Neural progenitor cell (in vitro differentiated cells): ENCODE measurements around the gene THRB. TPM values are rescaled to one million over a fixed set of nuclear protein-coding genes. Genes with fewer than 3 reads are reported as not detected.

Experiments used
- DNase-seq: peaks from one replicate; pipeline ENCODE4 v3.0.0-alpha.2; 2016; ENCODE audit warnings: low spot score
- H2AFZ ChIP-seq: fragments of 200-600 bp; sonication (generic); replicated peaks from 2 replicates; pipeline ENCODE4 v1.6.1; 2016; ENCODE audit warnings: antibody characterized with exemption
- H3F3A ChIP-seq: fragments of 200-600 bp; sonication (generic); 2 replicates; pipeline ENCODE4 v1.6.1; 2016; ENCODE audit warnings: antibody characterized with exemption, low read depth
- H3K27ac ChIP-seq: fragments of 200-600 bp; sonication (generic); 2 replicates; pipeline ENCODE4 v1.5.1; 2016; ENCODE audit warnings: mild to moderate bottlenecking
- H3K27me3 ChIP-seq: fragments of 200-600 bp; sonication (generic); 2 replicates; pipeline ENCODE4 v1.6.1; 2016; ENCODE audit warnings: mild to moderate bottlenecking, moderate library complexity
- H3K36me3 ChIP-seq: fragments of 200-600 bp; sonication (generic); 2 replicates; pipeline ENCODE4 v1.5.1; 2016
- H3K4me1 ChIP-seq: fragments of 200-600 bp; sonication (generic); 2 replicates; pipeline ENCODE4 v1.6.1; 2016; ENCODE audit warnings: mixed run types
- H3K4me2 ChIP-seq: fragments of 200-600 bp; sonication (generic); 2 replicates; pipeline ENCODE4 v1.6.1; 2016
- H3K4me3 ChIP-seq: fragments of 200-600 bp; sonication (generic); 2 replicates; pipeline ENCODE4 v1.5.1; 2016
- H3K79me2 ChIP-seq: fragments of 200-600 bp; sonication (generic); 2 replicates; pipeline ENCODE4 v1.6.1; 2016; ENCODE audit warnings: low read depth
- H3K9ac ChIP-seq: fragments of 200-600 bp; sonication (generic); 2 replicates; pipeline ENCODE4 v1.6.1; 2016
- H3K9me3 ChIP-seq: fragments of 200-600 bp; sonication (generic); 2 replicates; pipeline ENCODE4 v1.5.1; 2016; ENCODE audit warnings: low read depth
- H4K20me1 ChIP-seq: fragments of 200-600 bp; sonication (generic); 2 replicates; pipeline ENCODE4 v1.6.1; 2016; ENCODE audit warnings: low read depth
- H3K27ac Mint-ChIP-seq: 3 replicates; pipeline ENCODE4 v1.8.0; 2021; ENCODE audit warnings: mixed read lengths
- H3K27me3 Mint-ChIP-seq: 2 replicates; pipeline ENCODE4 v1.8.0; 2022; ENCODE audit warnings: low read depth, mild to moderate bottlenecking, inconsistent platforms, moderate library complexity, mixed read lengths; ENCODE audit not compliant: insufficient read depth
- H3K36me3 Mint-ChIP-seq: 3 replicates; pipeline ENCODE4 v1.8.0; 2021; ENCODE audit warnings: mixed read lengths
- H3K4me1 Mint-ChIP-seq: 3 replicates; pipeline ENCODE4 v1.8.0; 2021; ENCODE audit warnings: mixed read lengths
- H3K4me3 Mint-ChIP-seq: 3 replicates; pipeline ENCODE4 v1.8.0; 2021; ENCODE audit warnings: mild to moderate bottlenecking, moderate library complexity, mixed read lengths
- H3K9me3 Mint-ChIP-seq: 3 replicates; pipeline ENCODE4 v1.8.0; 2020; ENCODE audit warnings: mixed read lengths
- EZH2 ChIP-seq: fragments of 200-600 bp; sonication (generic); IDR thresholded peaks from 2 replicates; pipeline ENCODE4 v1.6.1; 2017; ENCODE audit warnings: antibody characterized with exemption, mild to moderate bottlenecking, moderate library complexity
- EZH2phosphoT487 ChIP-seq: fragments of 200-600 bp; sonication (generic); IDR thresholded peaks from 2 replicates; pipeline ENCODE4 v1.6.1; 2017; ENCODE audit warnings: antibody characterized with exemption
- total RNA-seq: library from RNA; depleted of rRNA; stranded (reverse); fragments of >200 nt; gene quantifications from 2 replicates; pipeline ENCODE4 v1.2.3, GENCODE V29; 2015; ENCODE audit warnings: low replicate concordance
- TF ChIP-seq, protein P1 (sequence below): fragments of 200-600 bp; sonication (generic); IDR thresholded peaks from 2 replicates; pipeline ENCODE4 v1.5.1; 2017; ENCODE audit warnings: antibody characterized with exemption, mild to moderate bottlenecking

Gene THRB
- total RNA-seq, 1 donor from 2014 or later = 1.2 TPM

DNA sequence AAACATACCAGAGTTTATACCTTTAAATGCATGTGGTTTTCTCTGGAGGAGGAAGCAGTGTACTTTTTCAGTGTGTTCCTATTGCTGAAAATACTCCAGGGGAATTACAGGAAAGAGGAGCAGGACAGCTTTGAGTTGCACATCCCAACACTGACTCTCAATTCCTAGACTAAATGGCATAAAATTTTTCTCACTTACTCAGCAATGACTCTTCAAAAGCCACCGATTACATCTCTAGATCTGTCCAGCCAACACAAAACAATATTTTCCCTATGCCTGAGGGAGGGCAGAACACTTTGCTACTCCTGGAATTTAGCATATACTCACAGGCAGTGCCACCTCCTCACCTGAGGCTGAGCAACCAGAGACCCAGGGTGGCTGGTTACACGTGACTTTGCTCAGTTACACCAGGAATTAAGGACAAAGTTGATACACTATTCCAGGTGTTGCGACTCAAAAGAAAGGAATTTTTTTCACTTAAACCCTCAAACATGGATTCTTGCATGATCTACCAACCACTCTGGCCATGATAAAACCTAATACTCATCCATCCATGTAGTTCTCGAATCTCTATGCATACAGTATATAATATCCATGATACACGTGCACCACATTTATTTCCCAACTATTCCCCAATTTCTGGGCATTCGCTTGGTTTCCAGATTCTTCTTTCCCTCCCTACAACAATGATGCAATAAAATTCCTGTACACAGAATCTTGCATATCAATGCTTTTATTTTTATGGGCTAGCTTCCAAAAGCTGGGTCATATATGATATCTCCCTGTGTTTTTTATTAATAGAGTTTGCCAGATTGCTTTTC lies 194.6 kb downstream of the THRB start:
- Histone ChIP-seq H2AFZ (no peak overlapping the region), H3K27me3 (no peaks in the 10 kb centered on the region), H3K79me2 (no peaks in the 10 kb centered on the region), H3K4me1 (no peaks in the 10 kb centered on the region), H3K9me3 (no peaks in the 10 kb centered on the region), H3K4me2 (no peak overlapping the region), H3F3A (no peaks in the 10 kb centered on the region), H3K4me3 (no peak overlapping the region), H3K27ac (no peak overlapping the region), H4K20me1 (no peaks in the 10 kb centered on the region), H3K36me3 (no peaks in the 10 kb centered on the region), H3K9ac (no peak overlapping the region)
- no peaks in the 10 kb centered on the region for H3K9me3 Mint-ChIP-seq
- H3K27ac Mint-ChIP-seq = no peak overlapping the region
- H3K27me3 Mint-ChIP-seq = no peaks in the 10 kb centered on the region
- no peak overlapping the region for H3K4me3 Mint-ChIP-seq
- no peaks in the 10 kb centered on the region for H3K36me3 Mint-ChIP-seq
- no peak for DNase-seq
- TF ChIP-seq, protein P1, sequence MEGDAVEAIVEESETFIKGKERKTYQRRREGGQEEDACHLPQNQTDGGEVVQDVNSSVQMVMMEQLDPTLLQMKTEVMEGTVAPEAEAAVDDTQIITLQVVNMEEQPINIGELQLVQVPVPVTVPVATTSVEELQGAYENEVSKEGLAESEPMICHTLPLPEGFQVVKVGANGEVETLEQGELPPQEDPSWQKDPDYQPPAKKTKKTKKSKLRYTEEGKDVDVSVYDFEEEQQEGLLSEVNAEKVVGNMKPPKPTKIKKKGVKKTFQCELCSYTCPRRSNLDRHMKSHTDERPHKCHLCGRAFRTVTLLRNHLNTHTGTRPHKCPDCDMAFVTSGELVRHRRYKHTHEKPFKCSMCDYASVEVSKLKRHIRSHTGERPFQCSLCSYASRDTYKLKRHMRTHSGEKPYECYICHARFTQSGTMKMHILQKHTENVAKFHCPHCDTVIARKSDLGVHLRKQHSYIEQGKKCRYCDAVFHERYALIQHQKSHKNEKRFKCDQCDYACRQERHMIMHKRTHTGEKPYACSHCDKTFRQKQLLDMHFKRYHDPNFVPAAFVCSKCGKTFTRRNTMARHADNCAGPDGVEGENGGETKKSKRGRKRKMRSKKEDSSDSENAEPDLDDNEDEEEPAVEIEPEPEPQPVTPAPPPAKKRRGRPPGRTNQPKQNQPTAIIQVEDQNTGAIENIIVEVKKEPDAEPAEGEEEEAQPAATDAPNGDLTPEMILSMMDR = no peak
- no peak for TF ChIP-seq EZH2phosphoT487
- no peak for TF ChIP-seq EZH2
- peaks cover 10% of the 10 kb centered on the region for H3K4me1 Mint-ChIP-seq

DNA sequence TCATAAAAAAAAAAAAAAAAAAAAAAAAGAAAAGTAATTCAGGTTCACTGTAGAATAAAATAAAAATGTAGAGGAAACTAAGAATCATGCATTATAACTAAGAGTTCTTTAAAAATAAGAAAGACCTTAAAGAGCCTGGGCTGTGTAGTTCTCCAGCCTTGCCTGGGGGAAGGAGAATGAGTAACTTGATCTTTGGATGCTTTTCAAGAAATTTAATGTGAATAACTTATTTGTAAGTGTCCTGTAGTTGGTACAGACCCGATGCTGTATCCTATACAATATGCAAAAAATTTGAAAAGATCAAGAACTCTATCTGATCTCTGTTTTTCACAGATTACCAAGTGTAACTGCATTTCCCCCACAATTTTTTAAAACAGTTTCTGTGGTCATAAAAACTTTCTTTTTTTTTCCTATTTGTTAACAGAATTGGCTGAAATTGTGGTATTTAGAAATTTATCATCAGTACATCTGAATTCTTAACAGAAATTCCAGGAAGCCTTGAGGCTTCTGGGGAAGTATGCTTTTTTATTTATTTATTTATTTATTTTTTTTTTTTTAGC lies 195.3 kb downstream of the THRB start:
- Histone ChIP-seq H3K79me2 (no peaks in the 10 kb centered on the region), H3K4me3 (no peak overlapping the region), H3K4me2 (no peak overlapping the region), H3F3A (no peaks in the 10 kb centered on the region), H3K27me3 (no peaks in the 10 kb centered on the region), H3K9ac (no peak overlapping the region), H3K4me1 (no peaks in the 10 kb centered on the region), H3K36me3 (no peaks in the 10 kb centered on the region), H4K20me1 (no peaks in the 10 kb centered on the region), H3K27ac (no peak overlapping the region), H2AFZ (no peak overlapping the region), H3K9me3 (no peaks in the 10 kb centered on the region)
- DNase-seq = no peak
- Mint-ChIP-seq H3K36me3 (no peaks in the 10 kb centered on the region), H3K4me1 (peaks cover 10% of the 10 kb centered on the region), H3K27me3 (no peaks in the 10 kb centered on the region), H3K9me3 (no peaks in the 10 kb centered on the region), H3K27ac (no peak overlapping the region), H3K4me3 (no peak overlapping the region)
- TF ChIP-seq, protein P1 = no peak
- TF ChIP-seq EZH2phosphoT487 (no peak), EZH2 (no peak)

DNA sequence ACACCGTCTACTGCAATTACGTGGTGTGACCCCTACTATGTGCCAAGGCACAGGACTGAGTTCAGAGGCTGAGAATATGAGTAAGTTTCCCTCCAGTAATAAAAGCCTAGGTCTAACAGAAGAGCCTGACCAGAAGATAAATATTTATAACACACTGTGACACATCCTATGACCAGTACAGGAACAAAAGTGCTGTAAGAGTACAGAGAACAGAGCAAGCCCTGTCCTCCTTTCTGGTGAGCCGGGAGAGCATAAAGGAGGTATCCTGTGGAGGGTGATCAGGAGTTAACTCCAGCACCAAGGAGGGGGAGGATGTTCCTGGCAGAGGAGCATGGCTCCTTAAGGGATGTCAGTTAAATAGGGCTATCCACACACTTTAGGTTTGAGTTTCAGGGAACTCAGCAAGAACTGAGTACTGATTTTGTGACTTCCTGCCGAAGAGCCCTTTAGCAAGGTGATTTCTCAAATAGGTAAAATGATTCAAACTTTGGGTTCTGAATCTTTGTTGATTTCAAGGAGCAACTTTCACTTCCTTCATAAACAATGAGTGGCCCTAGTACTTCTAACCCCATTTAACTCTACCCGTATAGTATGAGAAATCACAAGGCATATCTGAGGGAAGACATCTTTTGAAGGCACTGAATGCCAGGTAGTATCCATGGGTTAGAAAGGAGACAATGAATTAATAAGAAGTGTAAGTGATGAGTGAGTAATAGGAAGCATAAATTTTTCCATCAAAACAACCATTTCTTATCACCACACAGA lies 198.0 kb downstream of the THRB start:
- DNase-seq = peak; percentile 16
- H3K4me1 Mint-ChIP-seq = peaks cover 5% of the 10 kb centered on the region
- H2AFZ ChIP-seq = peak overlapping the region; percentile 75
- no peak overlapping the region for H3K4me3 Mint-ChIP-seq
- H3K4me2 ChIP-seq = no peak overlapping the region
- H3K27me3 Mint-ChIP-seq = peaks cover 2% of the 10 kb centered on the region
- H3K9ac ChIP-seq = no peak overlapping the region
- no peaks in the 10 kb centered on the region for H4K20me1 ChIP-seq
- no peak overlapping the region for H3K4me3 ChIP-seq
- no peaks in the 10 kb centered on the region for H3K27me3 ChIP-seq
- no peaks in the 10 kb centered on the region for H3K9me3 ChIP-seq
- H3K79me2 ChIP-seq = no peaks in the 10 kb centered on the region
- TF ChIP-seq, protein P1 = no peak
- no peak overlapping the region for H3K27ac Mint-ChIP-seq
- H3K36me3 Mint-ChIP-seq = no peaks in the 10 kb centered on the region
- no peaks in the 10 kb centered on the region for H3K9me3 Mint-ChIP-seq
- no peaks in the 10 kb centered on the region for H3K36me3 ChIP-seq
- no peaks in the 10 kb centered on the region for H3F3A ChIP-seq
- no peaks in the 10 kb centered on the region for H3K4me1 ChIP-seq
- H3K27ac ChIP-seq = no peak overlapping the region
